ENCODE data around the gene AGMO.
"Not testable (repeated sequence)": the region's sequence is repeated elsewhere in the genome, so short reads cannot be mapped to it uniquely, and the experiment has no call there.

The AGMO gene

GRCh38 chr7:15554081-15554480, 7.7 kb downstream of the AGMO start:
- Histone ChIP-seq H3K79me2 (ENCODE audit: insufficient read depth, low read length) (no peaks in the 10 kb centered on the region), H3K4me1 (ENCODE audit: insufficient read depth, low read length, poor library complexity, severe bottlenecking) (no peaks in the 10 kb centered on the region), H3K9me3 (ENCODE audit: insufficient read depth, low read depth, low read length) (no peaks in the 10 kb centered on the region), H4K20me1 (ENCODE audit: insufficient read depth, low read length, poor library complexity, severe bottlenecking) (no peaks in the 10 kb centered on the region), H3K4me3 (ENCODE audit: low read length, poor library complexity, severe bottlenecking) (no peak overlapping the region), H3K4me2 (ENCODE audit: low read depth, low read length, poor library complexity, severe bottlenecking) (no peak overlapping the region), H3K9me2 (replicated peaks; ENCODE audit: low read depth, low read length) (no peaks in the 10 kb centered on the region), H2AFZ (ENCODE audit: low read length) (no peak overlapping the region), H3K9ac (ENCODE audit: low read depth, low read length, poor library complexity, severe bottlenecking) (no peak overlapping the region), H3K36me3 (ENCODE audit: insufficient read depth, low read length) (no peaks in the 10 kb centered on the region), H3K27me3 (ENCODE audit: insufficient read depth, low read length, poor library complexity, severe bottlenecking) (no peaks in the 10 kb centered on the region), H3F3A (ENCODE audit: low read depth) (no peaks in the 10 kb centered on the region)
- TF ChIP-seq EZH2phosphoT487 (IDR thresholded peaks at IDR 0.05; ENCODE audit: borderline replicate concordance) (no peak), CTCF (conservative IDR thresholded peaks at IDR 0.05; ENCODE audit: low read length) (no peak)

GRCh38 chr7:15547320-15547719, 14.5 kb downstream of the AGMO start:
- not testable (repeated sequence) for H3K36me3 ChIP-seq (ENCODE audit: insufficient read depth, low read length); H3K79me2 ChIP-seq (ENCODE audit: insufficient read depth, low read length); H3K4me3 ChIP-seq (ENCODE audit: low read length, poor library complexity, severe bottlenecking); H3K9ac ChIP-seq (ENCODE audit: low read depth, low read length, poor library complexity, severe bottlenecking); H2AFZ ChIP-seq (ENCODE audit: low read length); H3K9me3 ChIP-seq (ENCODE audit: insufficient read depth, low read depth, low read length); H3K4me1 ChIP-seq (ENCODE audit: insufficient read depth, low read length, poor library complexity, severe bottlenecking); H3K4me2 ChIP-seq (ENCODE audit: low read depth, low read length, poor library complexity, severe bottlenecking); H4K20me1 ChIP-seq (ENCODE audit: insufficient read depth, low read length, poor library complexity, severe bottlenecking); H3F3A ChIP-seq (ENCODE audit: low read depth); H3K9me2 ChIP-seq (replicated peaks; ENCODE audit: low read depth, low read length); H3K27me3 ChIP-seq (ENCODE audit: insufficient read depth, low read length, poor library complexity, severe bottlenecking)

- H3K36me3 ChIP-seq (ENCODE audit: insufficient read depth, low read length): no peaks in the 10 kb centered on the region
- no peak overlapping the region for H3K4me2 ChIP-seq (ENCODE audit: low read depth, low read length, poor library complexity, severe bottlenecking)
- no peaks in the 10 kb centered on the region for H3K9me2 ChIP-seq (replicated peaks; ENCODE audit: low read depth, low read length)
- no peaks in the 10 kb centered on the region for H3F3A ChIP-seq (ENCODE audit: low read depth)
- no peaks in the 10 kb centered on the region for H3K79me2 ChIP-seq (ENCODE audit: insufficient read depth, low read length)
- H3K27me3 ChIP-seq (ENCODE audit: insufficient read depth, low read length, poor library complexity, severe bottlenecking): no peaks in the 10 kb centered on the region
- H3K4me1 ChIP-seq (ENCODE audit: insufficient read depth, low read length, poor library complexity, severe bottlenecking): no peaks in the 10 kb centered on the region
- H2AFZ ChIP-seq (ENCODE audit: low read length): no peak overlapping the region
- H3K9ac ChIP-seq (ENCODE audit: low read depth, low read length, poor library complexity, severe bottlenecking): no peak overlapping the region
- no peaks in the 10 kb centered on the region for H4K20me1 ChIP-seq (ENCODE audit: insufficient read depth, low read length, poor library complexity, severe bottlenecking)
- H3K4me3 ChIP-seq (ENCODE audit: low read length, poor library complexity, severe bottlenecking): no peak overlapping the region
- no peaks in the 10 kb centered on the region for H3K9me3 ChIP-seq (ENCODE audit: insufficient read depth, low read depth, low read length)
- TF ChIP-seq CTCF (conservative IDR thresholded peaks at IDR 0.05; ENCODE audit: low read length): no peak
Measured at GRCh38 chr7:15546272-15546792, 15.5 kb downstream of the AGMO start.

- Histone ChIP-seq H3F3A (ENCODE audit: low read depth) (no peaks in the 10 kb centered on the region), H3K36me3 (ENCODE audit: insufficient read depth, low read length) (no peaks in the 10 kb centered on the region), H3K4me3 (ENCODE audit: low read length, poor library complexity, severe bottlenecking) (no peak overlapping the region), H3K79me2 (ENCODE audit: insufficient read depth, low read length) (no peaks in the 10 kb centered on the region), H2AFZ (ENCODE audit: low read length) (no peak overlapping the region), H3K4me1 (ENCODE audit: insufficient read depth, low read length, poor library complexity, severe bottlenecking) (no peaks in the 10 kb centered on the region), H3K9me3 (ENCODE audit: insufficient read depth, low read depth, low read length) (no peaks in the 10 kb centered on the region), H4K20me1 (ENCODE audit: insufficient read depth, low read length, poor library complexity, severe bottlenecking) (no peaks in the 10 kb centered on the region), H3K27me3 (ENCODE audit: insufficient read depth, low read length, poor library complexity, severe bottlenecking) (no peaks in the 10 kb centered on the region), H3K4me2 (ENCODE audit: low read depth, low read length, poor library complexity, severe bottlenecking) (no peak overlapping the region), H3K9ac (ENCODE audit: low read depth, low read length, poor library complexity, severe bottlenecking) (no peak overlapping the region), H3K9me2 (replicated peaks; ENCODE audit: low read depth, low read length) (no peaks in the 10 kb centered on the region)
- TF ChIP-seq EZH2phosphoT487 (IDR thresholded peaks at IDR 0.05; ENCODE audit: borderline replicate concordance) (no peak), CTCF (conservative IDR thresholded peaks at IDR 0.05; ENCODE audit: low read length) (no peak)
Measured at GRCh38 chr7:15544050-15544449, 17.8 kb downstream of the AGMO start.

Measured in Loucy (cell line).